GM18868 (cell line): ENCODE measurements around the gene CHRD.

Experiments used
- ATAC-seq: cut with Tn5 transposase; IDR thresholded peaks from one replicate; pipeline ENCODE4 v1.9.1; 2021; ENCODE audit warnings: mild to moderate bottlenecking, moderate library complexity; ENCODE audit not compliant: unreplicated experiment

CHRD gene

DNA sequence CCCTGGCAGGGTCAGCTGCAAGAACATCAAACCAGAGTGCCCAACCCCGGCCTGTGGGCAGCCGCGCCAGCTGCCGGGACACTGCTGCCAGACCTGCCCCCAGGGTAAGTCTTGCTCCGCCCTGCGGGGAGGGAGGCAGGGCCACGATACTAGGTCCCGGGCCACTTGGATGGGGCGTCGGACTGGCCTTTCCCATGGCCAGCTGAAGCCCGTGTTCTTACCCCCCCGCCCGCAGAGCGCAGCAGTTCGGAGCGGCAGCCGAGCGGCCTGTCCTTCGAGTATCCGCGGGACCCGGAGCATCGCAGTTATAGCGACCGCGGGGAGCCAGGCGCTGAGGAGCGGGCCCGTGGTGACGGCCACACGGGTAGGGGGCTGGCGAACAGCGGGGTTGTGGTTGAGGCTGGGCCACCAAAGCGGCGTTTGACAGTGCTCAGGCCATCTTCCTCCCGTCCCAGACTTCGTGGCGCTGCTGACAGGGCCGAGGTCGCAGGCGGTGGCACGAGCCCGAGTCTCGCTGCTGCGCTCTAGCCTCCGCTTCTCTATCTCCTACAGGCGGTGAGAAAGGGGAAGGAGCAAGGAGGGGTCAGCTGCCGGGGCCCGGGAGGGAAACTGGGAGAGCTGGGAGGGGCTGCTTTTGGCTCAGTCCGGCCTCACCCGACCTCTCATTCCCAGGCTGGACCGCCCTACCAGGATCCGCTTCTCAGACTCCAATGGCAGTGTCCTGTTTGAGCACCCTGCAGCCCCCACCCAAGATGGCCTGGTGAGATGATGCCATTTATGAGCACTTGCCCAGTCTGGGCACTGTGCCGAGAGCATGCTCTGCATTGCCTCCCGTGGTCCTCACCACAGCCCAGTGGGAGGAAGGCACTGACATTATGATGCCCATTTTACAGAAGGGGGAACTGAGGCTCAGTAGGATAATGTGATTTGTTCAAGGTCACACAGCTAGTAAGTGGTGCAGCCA lies 1.7 kb downstream of the CHRD start:
- ATAC-seq = no peak

DNA sequence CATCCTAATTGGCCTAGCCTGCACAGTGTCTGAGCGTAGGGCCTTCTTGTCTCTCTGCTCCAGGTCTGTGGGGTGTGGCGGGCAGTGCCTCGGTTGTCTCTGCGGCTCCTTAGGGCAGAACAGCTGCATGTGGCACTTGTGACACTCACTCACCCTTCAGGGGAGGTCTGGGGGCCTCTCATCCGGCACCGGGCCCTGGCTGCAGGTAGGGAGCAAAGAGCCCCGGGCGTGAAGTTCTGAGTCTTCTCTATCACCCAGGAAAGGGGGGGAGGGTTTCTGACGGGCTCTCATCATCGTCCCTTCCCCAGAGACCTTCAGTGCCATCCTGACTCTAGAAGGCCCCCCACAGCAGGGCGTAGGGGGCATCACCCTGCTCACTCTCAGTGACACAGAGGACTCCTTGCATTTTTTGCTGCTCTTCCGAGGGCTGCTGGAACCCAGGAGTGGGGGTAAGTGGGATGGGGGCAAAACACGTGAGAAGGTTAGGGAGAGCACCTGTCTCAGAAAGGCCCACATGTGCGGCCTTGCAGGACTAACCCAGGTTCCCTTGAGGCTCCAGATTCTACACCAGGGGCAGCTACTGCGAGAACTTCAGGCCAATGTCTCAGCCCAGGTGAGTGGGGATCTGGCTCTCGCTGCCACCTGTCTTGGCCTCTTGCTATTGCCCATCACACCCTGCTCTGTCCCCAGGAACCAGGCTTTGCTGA lies 2.6 kb downstream of the CHRD start:
- ATAC-seq = no peak

DNA sequence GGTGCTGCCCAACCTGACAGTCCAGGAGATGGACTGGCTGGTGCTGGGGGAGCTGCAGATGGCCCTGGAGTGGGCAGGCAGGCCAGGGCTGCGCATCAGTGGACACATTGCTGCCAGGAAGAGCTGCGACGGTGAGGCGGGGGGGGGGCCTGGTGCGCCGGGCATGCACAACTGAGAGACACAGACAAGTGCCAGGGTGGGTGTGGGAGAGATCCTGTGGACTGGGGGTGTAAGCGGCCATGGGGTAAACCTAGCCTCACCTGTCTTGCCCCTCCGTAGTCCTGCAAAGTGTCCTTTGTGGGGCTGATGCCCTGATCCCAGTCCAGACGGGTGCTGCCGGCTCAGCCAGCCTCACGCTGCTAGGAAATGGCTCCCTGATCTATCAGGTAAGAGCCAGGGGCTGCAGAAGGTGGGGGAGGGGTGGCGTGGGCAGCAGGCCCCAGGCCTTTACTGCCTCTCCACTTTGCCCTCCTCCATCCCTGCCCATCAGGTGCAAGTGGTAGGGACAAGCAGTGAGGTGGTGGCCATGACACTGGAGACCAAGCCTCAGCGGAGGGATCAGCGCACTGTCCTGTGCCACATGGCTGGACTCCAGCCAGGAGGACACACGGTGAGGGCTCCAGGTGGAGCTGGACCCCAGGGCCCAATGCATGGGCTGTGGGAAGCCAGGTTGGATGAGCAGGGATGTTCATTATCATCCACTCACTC lies 3.3 kb downstream of the CHRD start:
- ATAC-seq = no peak

DNA sequence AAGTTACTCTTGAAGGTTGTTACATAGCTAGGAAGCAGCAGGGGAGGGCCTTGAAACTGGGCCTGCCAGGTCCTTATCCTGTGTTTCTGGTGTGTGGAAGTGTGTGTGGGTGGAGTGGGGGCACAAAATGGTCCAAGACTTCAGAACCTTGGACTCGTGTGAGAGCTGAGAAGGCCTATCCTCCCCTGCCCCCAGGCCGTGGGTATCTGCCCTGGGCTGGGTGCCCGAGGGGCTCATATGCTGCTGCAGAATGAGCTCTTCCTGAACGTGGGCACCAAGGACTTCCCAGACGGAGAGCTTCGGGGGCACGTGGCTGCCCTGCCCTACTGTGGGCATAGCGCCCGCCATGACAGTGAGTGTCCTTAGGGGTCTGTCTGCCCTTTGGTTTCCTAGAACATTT lies 4.5 kb downstream of the CHRD start:
- ATAC-seq = no peak

DNA sequence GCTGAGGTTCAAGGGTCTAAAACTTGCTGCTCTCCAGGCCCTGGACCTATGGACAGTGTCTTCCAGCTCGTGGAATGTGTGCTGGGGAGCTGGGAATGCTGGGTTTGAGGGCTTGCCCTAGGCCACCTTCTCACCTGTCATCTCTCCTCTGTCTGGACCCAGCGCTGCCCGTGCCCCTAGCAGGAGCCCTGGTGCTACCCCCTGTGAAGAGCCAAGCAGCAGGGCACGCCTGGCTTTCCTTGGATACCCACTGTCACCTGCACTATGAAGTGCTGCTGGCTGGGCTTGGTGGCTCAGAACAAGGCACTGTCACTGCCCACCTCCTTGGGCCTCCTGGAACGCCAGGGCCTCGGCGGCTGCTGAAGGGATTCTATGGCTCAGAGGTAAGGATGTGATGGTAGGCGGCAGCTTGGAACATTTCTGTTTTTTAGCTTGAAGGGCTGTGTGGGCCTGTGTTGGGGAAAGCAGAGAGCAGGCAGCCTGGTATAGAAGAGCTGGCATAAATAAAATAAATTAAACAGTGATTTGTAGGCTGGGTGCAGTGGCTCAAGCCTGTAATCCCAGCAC lies 5.1 kb downstream of the CHRD start:
- no peak for ATAC-seq

DNA sequence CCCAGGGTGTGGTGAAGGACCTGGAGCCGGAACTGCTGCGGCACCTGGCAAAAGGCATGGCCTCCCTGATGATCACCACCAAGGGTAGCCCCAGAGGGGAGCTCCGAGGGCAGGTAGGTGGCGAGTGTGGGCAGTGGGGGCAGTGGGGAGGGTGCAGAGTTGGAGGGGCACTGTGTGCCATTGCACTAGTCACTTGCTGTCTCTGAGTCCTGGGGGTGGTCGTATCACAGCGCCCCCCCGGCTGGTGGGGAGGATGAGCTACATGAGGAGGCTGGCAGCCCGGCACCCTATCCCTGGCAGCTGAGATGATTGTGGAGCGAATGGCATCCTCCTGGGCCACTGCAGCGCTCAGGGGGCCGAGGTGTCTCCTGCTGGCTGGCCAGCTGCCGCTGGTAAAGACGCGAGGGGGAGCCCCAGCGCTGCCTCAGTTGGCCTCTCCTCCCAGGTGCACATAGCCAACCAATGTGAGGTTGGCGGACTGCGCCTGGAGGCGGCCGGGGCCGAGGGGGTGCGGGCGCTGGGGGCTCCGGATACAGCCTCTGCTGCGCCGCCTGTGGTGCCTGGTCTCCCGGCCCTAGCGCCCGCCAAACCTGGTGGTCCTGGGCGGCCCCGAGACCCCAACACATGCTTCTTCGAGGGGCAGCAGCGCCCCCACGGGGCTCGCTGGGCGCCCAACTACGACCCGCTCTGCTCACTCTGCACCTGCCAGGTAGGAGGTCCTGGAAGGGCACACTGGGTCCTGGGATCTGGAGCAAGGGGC lies 6.4 kb downstream of the CHRD start:
- no peak for ATAC-seq

DNA sequence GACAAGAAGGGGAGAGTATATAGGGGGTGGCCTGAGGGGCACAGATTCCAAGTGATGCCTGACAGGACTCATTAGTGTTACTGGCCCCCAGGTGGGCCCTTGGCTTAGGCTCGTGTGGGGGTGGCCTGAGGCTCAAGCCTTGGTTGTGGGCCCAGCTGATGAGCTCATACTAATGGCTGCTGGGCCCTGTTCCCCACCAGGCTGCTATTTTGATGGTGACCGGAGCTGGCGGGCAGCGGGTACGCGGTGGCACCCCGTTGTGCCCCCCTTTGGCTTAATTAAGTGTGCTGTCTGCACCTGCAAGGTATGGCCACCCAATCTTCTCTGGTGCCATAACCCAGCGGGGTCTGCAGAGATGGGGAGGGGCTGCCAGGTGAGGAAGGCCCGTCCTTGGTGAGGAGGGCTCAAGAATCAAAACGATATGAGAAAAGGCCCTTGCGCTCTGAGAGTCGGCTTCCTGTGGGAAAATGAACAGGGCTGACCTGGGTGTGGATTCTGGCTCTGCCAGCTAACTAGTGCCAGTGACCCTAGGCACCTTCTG lies 7.4 kb downstream of the CHRD start:
- ATAC-seq = no peak

DNA sequence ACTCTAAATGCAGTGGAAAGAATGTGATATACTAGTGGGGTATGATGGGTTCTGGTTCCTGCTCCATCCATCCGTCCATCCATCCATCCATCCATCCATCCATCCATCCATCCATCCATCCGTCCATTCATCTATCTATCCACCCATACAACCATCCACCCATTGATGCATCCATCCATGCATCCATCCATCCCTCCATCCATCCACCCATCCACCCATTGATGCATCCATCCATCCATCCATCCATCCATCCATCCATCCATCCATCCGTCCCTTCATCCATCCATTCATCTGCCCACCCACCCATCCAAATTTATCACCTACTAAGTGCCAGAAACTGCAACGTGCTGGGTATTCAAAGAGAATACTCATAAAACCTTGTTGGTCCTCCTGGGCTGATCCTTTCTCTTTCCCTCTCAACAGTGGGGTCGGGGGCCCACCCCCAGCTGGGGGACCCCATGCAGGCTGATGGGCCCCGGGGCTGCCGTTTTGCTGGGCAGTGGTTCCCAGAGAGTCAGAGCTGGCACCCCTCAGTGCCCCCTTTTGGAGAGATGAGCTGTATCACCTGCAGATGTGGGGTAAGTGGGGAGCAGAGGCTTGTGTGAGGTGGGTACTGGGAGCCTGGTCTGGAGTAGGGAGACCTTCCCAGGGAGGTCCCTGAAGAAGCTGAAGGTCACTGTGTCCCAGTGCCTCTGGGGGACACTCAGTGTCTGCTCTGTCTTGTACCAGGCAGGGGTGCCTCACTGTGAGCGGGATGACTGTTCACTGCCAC lies 8.5 kb downstream of the CHRD start:
- no peak for ATAC-seq

DNA sequence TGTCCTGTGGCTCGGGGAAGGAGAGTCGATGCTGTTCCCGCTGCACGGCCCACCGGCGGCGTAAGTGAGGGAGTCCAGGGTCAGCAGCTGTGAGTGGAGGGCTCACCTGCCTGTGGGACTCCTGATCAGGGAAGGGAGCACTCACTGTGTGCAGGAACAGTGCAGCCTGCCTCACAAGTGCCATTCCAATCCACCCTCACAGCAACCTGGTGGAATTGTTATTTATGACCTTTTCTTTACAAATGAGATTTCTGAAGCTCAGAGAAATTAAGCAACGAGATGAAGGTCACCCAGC lies 9.0 kb downstream of the CHRD start:
- ATAC-seq = no peak

DNA sequence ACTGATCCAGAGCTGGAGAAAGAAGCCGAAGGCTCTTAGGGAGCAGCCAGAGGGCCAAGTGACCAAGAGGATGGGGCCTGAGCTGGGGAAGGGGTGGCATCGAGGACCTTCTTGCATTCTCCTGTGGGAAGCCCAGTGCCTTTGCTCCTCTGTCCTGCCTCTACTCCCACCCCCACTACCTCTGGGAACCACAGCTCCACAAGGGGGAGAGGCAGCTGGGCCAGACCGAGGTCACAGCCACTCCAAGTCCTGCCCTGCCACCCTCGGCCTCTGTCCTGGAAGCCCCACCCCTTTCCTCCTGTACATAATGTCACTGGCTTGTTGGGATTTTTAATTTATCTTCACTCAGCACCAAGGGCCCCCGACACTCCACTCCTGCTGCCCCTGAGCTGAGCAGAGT lies 9.5 kb downstream of the CHRD start:
- no peak for ATAC-seq

DNA sequence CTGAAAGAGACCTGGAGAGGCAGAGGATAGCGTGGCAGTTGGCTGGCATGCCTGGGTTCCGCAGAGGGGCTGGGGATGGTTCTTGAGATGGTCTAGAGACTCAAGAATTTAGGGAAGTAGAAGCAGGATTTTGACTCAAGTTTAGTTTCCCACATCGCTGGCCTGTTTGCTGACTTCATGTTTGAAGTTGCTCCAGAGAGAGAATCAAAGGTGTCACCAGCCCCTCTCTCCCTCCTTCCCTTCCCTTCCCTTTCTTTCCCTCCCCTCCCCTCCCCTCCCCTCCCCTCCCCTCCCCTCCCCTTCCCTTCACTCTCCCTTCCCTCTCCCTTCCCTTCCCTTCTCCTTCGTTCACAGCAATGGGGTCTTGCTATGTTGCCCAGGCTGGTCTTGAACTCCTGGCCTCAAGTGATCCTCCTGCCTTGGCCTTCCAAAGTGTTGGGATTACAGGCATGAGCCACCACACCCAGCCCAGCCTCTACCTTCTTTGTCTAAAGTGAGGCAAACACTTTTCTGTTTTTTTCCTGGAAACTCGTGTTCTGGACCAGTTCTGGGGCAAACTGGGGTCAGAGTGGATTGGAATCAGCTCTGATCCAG lies 10.2 kb downstream of the CHRD start:
- no peak for ATAC-seq

DNA sequence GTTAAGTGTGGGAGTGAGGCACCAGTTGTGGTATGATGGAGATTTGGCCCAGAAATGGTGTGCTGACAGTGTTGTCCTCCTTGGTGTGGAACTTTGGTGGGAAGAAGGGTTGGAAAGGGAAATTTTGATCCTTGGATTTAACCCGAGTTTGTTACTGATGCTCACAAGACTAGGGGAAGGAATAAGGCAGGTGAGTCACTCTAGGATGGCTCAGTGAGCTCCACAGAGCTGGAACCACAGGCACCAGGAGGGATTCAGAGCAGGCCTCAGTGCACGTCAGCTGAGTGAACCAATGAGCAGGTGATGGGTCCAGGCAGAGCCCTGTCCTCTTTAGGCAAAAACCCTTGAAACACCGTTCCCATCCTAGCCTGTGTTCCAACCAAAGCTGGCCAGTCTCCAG lies 11.4 kb downstream of the CHRD start:
- ATAC-seq = no peak

DNA sequence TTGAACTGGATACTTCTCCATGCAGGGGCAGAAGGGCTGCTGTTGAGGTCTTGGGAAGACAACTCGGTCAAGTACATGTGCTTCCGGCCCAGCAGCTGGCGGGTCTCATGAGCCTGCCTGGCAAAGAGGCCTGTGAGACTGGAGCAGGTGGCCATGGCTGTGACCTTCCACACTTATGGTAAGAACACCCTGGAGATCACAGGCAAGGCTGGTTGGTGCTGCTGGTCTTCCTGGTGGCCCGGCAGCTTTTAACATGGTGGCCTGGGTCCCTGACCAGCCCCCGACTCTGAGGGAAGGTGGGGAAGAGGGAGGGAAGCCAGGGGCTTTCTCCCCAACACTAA lies 15.4 kb downstream of the CHRD start:
- ATAC-seq = no peak

DNA sequence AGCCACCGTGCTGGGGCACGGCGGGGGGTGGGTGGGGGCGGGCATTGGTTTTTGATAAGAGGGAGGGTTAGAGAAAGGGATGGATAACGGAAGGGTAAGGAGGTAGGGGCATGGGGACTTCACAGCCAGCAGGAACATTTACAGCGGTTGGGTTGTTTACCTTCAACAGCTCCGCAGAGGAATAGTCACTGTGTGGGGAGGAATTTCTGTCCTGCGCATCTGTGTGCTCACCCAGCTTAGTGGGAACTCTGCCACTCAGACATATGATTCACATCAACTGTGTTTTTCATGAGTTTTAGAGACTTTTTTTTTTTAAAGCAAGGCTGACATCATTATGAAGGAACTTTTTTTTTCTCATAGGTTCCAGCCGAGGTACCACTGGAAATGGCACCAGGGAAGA lies 19.6 kb downstream of the CHRD start:
- ATAC-seq = no peak

DNA sequence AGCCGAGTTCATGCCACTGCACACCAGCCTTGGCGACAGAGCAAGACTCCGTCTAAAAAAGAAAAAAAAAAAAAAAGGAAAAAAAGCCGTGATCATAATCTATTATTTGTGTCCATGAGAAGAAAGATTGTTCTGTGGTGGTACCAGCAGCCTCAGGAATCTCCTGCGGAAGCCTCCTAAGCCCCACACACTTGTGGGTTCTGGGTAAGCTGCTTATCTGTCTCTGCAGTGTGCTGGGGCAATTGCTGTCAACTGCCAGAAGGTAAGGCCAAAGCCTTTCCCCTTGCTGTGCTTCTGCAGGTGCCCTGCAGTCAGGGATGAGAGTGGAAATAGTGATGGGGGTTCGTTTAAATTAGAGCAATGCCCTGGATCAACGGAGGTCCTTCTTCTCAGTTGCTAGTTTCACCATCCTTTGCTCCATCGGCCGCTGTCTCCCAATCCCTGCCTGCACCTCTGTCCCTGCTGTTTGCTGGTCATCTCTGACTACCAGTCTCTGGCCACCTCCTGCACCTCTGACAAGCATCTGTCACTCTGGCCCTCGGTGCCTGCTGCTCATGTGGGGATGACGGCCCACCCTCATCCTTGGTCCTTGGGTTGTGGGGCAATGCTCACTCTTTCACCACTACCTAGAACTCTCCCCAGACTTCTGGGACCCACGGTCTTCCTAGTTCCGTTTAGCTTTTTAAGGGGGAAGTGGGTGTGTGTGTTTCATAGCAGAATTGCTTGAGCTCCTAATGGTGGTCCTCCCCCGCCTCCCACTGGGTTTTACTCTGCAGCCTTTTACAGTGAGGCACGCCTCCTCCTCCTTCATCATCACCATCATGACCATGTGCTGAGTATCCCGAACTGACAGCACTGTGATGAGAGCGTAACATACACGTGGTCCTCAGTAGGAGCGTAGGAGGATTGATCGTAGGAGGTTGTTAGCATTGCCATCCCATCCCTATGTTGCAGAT lies 25.5 kb downstream of the CHRD start:
- ATAC-seq = no peak

DNA sequence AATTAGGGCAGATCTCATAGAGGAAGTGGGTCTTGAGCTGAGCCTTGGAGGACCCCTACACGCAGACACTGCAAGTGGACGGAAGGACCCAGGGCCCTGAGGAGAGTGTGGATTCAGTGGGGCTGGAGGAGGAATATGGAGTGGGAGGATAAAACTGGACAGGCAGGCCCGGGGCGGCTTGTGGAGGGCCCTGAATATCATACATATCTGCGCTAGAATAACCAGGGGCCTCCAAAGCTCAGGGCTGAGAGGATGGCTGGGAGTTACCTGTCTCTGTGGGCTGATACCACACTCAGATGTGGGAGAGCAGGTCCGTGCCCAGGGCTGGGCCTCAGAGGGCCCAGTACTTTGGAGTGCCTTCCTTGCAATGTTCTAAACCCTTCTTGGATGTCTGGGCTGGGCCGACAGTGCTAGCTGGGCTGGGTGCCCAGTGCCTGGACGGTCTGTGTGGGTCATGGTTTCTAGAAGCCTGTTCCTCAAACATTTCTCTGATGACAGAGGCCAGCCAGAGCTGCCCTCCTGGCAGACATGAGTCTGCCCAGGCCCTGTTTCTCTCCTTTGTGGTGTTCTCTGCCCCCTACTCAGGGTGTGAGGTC lies 29.6 kb downstream of the CHRD start:
- ATAC-seq = no peak

DNA sequence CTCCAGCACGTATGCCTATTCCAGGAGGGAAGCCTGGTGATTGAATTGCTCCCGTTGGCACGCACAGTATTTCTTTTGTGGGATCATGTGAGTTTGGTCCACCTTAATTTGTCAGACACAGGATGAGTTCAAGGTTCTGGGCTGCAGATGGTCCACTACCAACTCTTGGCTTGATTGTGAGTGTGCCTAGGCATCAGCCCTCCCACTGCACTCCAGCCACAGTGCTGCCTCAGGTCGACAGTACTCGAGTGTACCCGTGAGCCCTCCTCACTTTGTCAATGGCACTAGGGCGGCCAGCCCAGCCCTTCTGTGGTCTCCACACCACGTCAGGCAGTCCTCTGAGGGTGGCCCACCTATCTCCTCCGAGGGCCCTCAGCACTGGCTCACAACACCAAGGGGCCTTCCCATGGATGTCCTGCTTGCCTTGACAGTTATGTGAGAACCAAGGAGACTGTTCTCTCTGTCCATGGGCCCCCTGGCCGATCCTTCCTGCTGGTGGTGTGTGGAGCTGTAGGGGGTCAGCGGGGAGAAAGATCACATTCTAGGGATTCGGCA lies 30.2 kb downstream of the CHRD start:
- ATAC-seq = no peak
